GM12874 (cell line): ENCODE results near the gene NOTCH3.

Experiments used
- CTCF ChIP-seq: IDR thresholded peaks from 2 replicates; pipeline ENCODE4 v1.5.1; 2011; ENCODE audit warnings: low read depth, mild to moderate bottlenecking, control low read depth, low read length, moderate library complexity; ENCODE audit not compliant: insufficient read depth

The NOTCH3 gene

GRCh38 chr19:15116856-15117255 is 83.9 kb downstream of the NOTCH3 start:
- TF ChIP-seq CTCF = no peak

- TF ChIP-seq CTCF = no peak
Measured at GRCh38 chr19:15115762-15116615, 84.8 kb downstream of the NOTCH3 start.

GRCh38 chr19:15115080-15115479 is 85.7 kb downstream of the NOTCH3 start:
- no peak for TF ChIP-seq CTCF

- no peak for TF ChIP-seq CTCF
Measured at GRCh38 chr19:15114153-15114540, 86.6 kb downstream of the NOTCH3 start.

GRCh38 chr19:15113245-15114152 is 87.3 kb downstream of the NOTCH3 start:
- no peak for TF ChIP-seq CTCF

GRCh38 chr19:15112385-15112784 is 88.4 kb downstream of the NOTCH3 start:
- 0 out of 2 replicates have a peak, but pooled peaks have one; percentile 14 for TF ChIP-seq CTCF

GRCh38 chr19:15111758-15112157 is 89.0 kb downstream of the NOTCH3 start:
- no peak for TF ChIP-seq CTCF
